ENCODE measurements around the gene SV2B. TPM values are rescaled to one million over a fixed set of nuclear protein-coding genes. Genes with fewer than 3 reads are reported as not detected.

The SV2B gene
- total RNA-seq, 1 experiment from 2014 or later, result not detected

- Histone ChIP-seq H3K9me3 (ENCODE audit: control insufficient read depth in 1 of 2, insufficient read depth in 1 of 2, low read depth in 1 of 2, low read length in 2 of 2) (no peaks in the 10 kb centered on the region), H3K4me1 (ENCODE audit: control insufficient read depth in 1 of 2, insufficient read depth in 2 of 2, low read length in 2 of 2) (no peaks in the 10 kb centered on the region), H3K27ac (ENCODE audit: low read depth, low read length) (no peak overlapping the region), H3K9ac (ENCODE audit: low read length) (no peak overlapping the region), H3K4me3 (replicated peaks in 1 of 2; ENCODE audit: low read depth in 1 of 2, low read length in 2 of 2) (no peak overlapping the region), H3K27me3 (ENCODE audit: insufficient read depth, low read length) (peaks cover 39% of the 10 kb centered on the region), H3K4me2 (ENCODE audit: low read length) (no peak overlapping the region), H3K79me2 (ENCODE audit: insufficient read depth, low read length) (no peaks in the 10 kb centered on the region), H2AFZ (ENCODE audit: low read depth, low read length, poor library complexity, severe bottlenecking) (no peak overlapping the region), H3K36me3 (ENCODE audit: control insufficient read depth in 1 of 2, insufficient read depth in 2 of 2, low read length in 2 of 2) (no peaks in the 10 kb centered on the region), H4K20me1 (ENCODE audit: insufficient read depth) (no peaks in the 10 kb centered on the region), H3K9me2 (ENCODE audit: insufficient read depth) (no peaks in the 10 kb centered on the region)
- intact Hi-C loops (cut with micrococcal nuclease), result no loop called here
- ATAC-seq, result no peak
- ChIA-PET RAD21 (ENCODE audit: low non-redundant PET in 1 of 2, low total read pairs in 2 of 2, uncharacterized antibody in 2 of 2, unreplicated experiment in 2 of 2) (no interaction called here), POLR2A (no interaction called here), CTCF (interaction anchor here (1.4 to 3.9 kb wide), 2 partner anchors 22 to 170 kb away, joined by 3 to 33 read pairs; no protein-coding TSS in a partner anchor)
- DNase-seq (ENCODE audit: low read depth, low spot score), result no peak
- no peak for TF ChIP-seq EZH2phosphoT487 (IDR thresholded peaks at IDR 0.05; ENCODE audit: borderline replicate concordance)
- TF ChIP-seq CBX3 (IDR thresholded peaks at IDR 0.05; ENCODE audit: low read depth), result no peak
- no peak for TF ChIP-seq FOSL1 (IDR thresholded peaks at IDR 0.05; ENCODE audit: low read depth)
- TF ChIP-seq TCF7L2 (IDR thresholded peaks at IDR 0.05; ENCODE audit: borderline replicate concordance, extremely low read depth, insufficient read depth, insufficient read length), result no peak
- TF ChIP-seq MAX (IDR thresholded peaks at IDR 0.05), result no peak
- TF ChIP-seq SP1 (IDR thresholded peaks at IDR 0.05; ENCODE audit: low read depth), result no peak
- TF ChIP-seq JUND (IDR thresholded peaks at IDR 0.05), result no peak
- no peak for TF ChIP-seq CTCF (IDR thresholded peaks at IDR 0.05 in 2 of 3, conservative IDR thresholded peaks at IDR 0.05 in 1 of 3; ENCODE audit: borderline replicate concordance in 1 of 3, insufficient read depth in 1 of 3, low read depth in 2 of 3, low read length in 2 of 3)
- no peak for TF ChIP-seq RAD21 (IDR thresholded peaks at IDR 0.05; ENCODE audit: low read depth)
- TF ChIP-seq POLR2AphosphoS5 (IDR thresholded peaks at IDR 0.05; ENCODE audit: low read depth, low read length), result no peak
- TF ChIP-seq EGR1 (IDR thresholded peaks at IDR 0.05; ENCODE audit: low read depth), result no peak
- TF ChIP-seq ZBTB33 (IDR thresholded peaks at IDR 0.05; ENCODE audit: extremely low read depth, insufficient replicate concordance, low read length), result no peak
- BruUV-seq (replicated peaks), result no TSS peak
Measured at GRCh38 chr15:91225741-91226140, 125.7 kb downstream of the SV2B start.
